Measurements from ENCODE around the gene TOR1AIP1. TPM values are rescaled to one million over a fixed set of nuclear protein-coding genes. Genes with fewer than 3 reads are reported as not detected.

TOR1AIP1 gene
- total RNA-seq, 1 donor from 2014 or later: 68.8 TPM

GRCh38 chr1:179911812-179912211 is 29.7 kb downstream of the TOR1AIP1 start:
- DNase-seq (no peak), ATAC-seq (no peak)
- intact Hi-C loops (cut with DNase I): no loop called here
- TF ChIP-seq CTCF (IDR thresholded peaks at IDR 0.05): no peak
- no peaks in the 10 kb centered on the region for H3K27me3 ChIP-seq
- H3K4me1 ChIP-seq: no peaks in the 10 kb centered on the region
- peaks cover 84% of the 10 kb centered on the region for H3K36me3 ChIP-seq
- H3K4me3 ChIP-seq: no peak overlapping the region
- no peak overlapping the region for H3K27ac ChIP-seq
- H3K9me3 ChIP-seq: no peaks in the 10 kb centered on the region

GRCh38 chr1:179917601-179918429 is 35.7 kb downstream of the TOR1AIP1 start:
- H3K4me3 ChIP-seq: no peak overlapping the region
- intact Hi-C loops (cut with DNase I): no loop called here
- no peaks in the 10 kb centered on the region for H3K4me1 ChIP-seq
- H3K36me3 ChIP-seq: peaks cover 70% of the 10 kb centered on the region
- DNase-seq (no peak), ATAC-seq (no peak)
- H3K9me3 ChIP-seq: no peaks in the 10 kb centered on the region
- no peak overlapping the region for H3K27ac ChIP-seq
- H3K27me3 ChIP-seq: no peaks in the 10 kb centered on the region
- no peak for TF ChIP-seq CTCF (IDR thresholded peaks at IDR 0.05)

- Histone ChIP-seq H3K27ac (no peak overlapping the region), H3K4me1 (no peaks in the 10 kb centered on the region), H3K36me3 (peaks cover 34% of the 10 kb centered on the region), H3K27me3 (no peaks in the 10 kb centered on the region), H3K9me3 (no peaks in the 10 kb centered on the region), H3K4me3 (no peak overlapping the region)
- DNase-seq (no peak), ATAC-seq (no peak)
- no peak for TF ChIP-seq CTCF (IDR thresholded peaks at IDR 0.05)
- intact Hi-C loops (cut with DNase I): no loop called here
Measured at GRCh38 chr1:179921472-179921871, 39.4 kb downstream of the TOR1AIP1 start.

- no peak for DNase-seq
- no peaks in the 10 kb centered on the region for H3K4me1 ChIP-seq
- intact Hi-C loops (cut with DNase I): no loop called here
- no peaks in the 10 kb centered on the region for H3K9me3 ChIP-seq
- H3K36me3 ChIP-seq: peaks cover 30% of the 10 kb centered on the region
- ATAC-seq: no peak
- no peak overlapping the region for H3K4me3 ChIP-seq
- no peak overlapping the region for H3K27ac ChIP-seq
- TF ChIP-seq CTCF (IDR thresholded peaks at IDR 0.05): no peak
- no peaks in the 10 kb centered on the region for H3K27me3 ChIP-seq
Measured at GRCh38 chr1:179921981-179922872, 40.1 kb downstream of the TOR1AIP1 start.

- TF ChIP-seq CTCF (IDR thresholded peaks at IDR 0.05): no peak
- Histone ChIP-seq H3K27me3 (no peaks in the 10 kb centered on the region), H3K4me3 (no peak overlapping the region), H3K4me1 (no peaks in the 10 kb centered on the region), H3K9me3 (no peaks in the 10 kb centered on the region), H3K27ac (no peak overlapping the region), H3K36me3 (peaks cover 22% of the 10 kb centered on the region)
- ATAC-seq (no peak), DNase-seq (no peak)
- intact Hi-C loops (cut with DNase I): no loop called here
Measured at GRCh38 chr1:179923029-179923428, 40.9 kb downstream of the TOR1AIP1 start.
